Measurements from ENCODE around the gene FHL2. TPM values are rescaled to one million over a fixed set of nuclear protein-coding genes. Genes with fewer than 3 reads are reported as not detected.

The FHL2 gene
- total RNA-seq, 2 experiments from 2014 or later: 0.41 to 0.42 TPM

- no peak overlapping the region for H3K27ac ChIP-seq (ENCODE audit: low read depth in 1 of 2, low read length in 2 of 2)
- Mint-ChIP-seq H3K36me3 (ENCODE audit: low read depth) (no peaks in the 10 kb centered on the region), H3K27ac (no peak overlapping the region), H3K4me3 (no peak overlapping the region), H3K27me3 (peaks cover 10% of the 10 kb centered on the region), H3K9me3 (no peaks in the 10 kb centered on the region), H3K4me1 (ENCODE audit: low read depth) (peaks cover 5% of the 10 kb centered on the region)
- H3K4me1 ChIP-seq (ENCODE audit: insufficient read depth, low read length): peaks cover 14% of the 10 kb centered on the region
- no peak overlapping the region for H3K4me3 ChIP-seq (ENCODE audit: low read length)
- ChIA-PET CTCF (no interaction called here), POLR2A (no interaction called here)
- ATAC-seq (ENCODE audit: poor library complexity) (no peak), DNase-seq (no peak)
- peaks cover 19 to 29% of the 10 kb centered on the region in 2 experiments for H3K27me3 ChIP-seq (ENCODE audit: control insufficient read depth in 1 of 2, insufficient read depth in 2 of 2, low read length in 2 of 2)
- H3K9me3 ChIP-seq (ENCODE audit: control insufficient read depth in 1 of 2, insufficient read depth in 1 of 2, low read length in 2 of 2): peaks cover 0 to 8% of the 10 kb centered on the region in 2 experiments
- intact Hi-C loops (cut with DNase I, micrococcal nuclease): no loop called here
- no peaks in the 10 kb centered on the region for H3K36me3 ChIP-seq (ENCODE audit: insufficient read depth, low read length)
- TF ChIP-seq CTCF (IDR thresholded peaks at IDR 0.05): no peak
Observed at GRCh38 chr2:105401867-105402266, 3.0 kb upstream of the FHL2 start.

GRCh38 chr2:105400138-105400540 is 1.3 kb upstream of the FHL2 start:
- H3K36me3 Mint-ChIP-seq (ENCODE audit: low read depth): no peaks in the 10 kb centered on the region
- no peak overlapping the region for H3K27ac Mint-ChIP-seq
- Histone ChIP-seq H3K27ac (ENCODE audit: low read depth in 1 of 2, low read length in 2 of 2) (no peak overlapping the region), H3K4me1 (ENCODE audit: insufficient read depth, low read length) (peaks cover 14% of the 10 kb centered on the region), H3K4me3 (ENCODE audit: low read length) (no peak overlapping the region), H3K9me3 (ENCODE audit: control insufficient read depth in 1 of 2, insufficient read depth in 1 of 2, low read length in 2 of 2) (peaks cover 0 to 8% of the 10 kb centered on the region in 2 experiments), H3K27me3 (ENCODE audit: control insufficient read depth in 1 of 2, insufficient read depth in 2 of 2, low read length in 2 of 2) (peaks cover 19 to 29% of the 10 kb centered on the region in 2 experiments), H3K36me3 (ENCODE audit: insufficient read depth, low read length) (no peaks in the 10 kb centered on the region)
- ATAC-seq (ENCODE audit: poor library complexity): no peak
- TF ChIP-seq CTCF (IDR thresholded peaks at IDR 0.05): no peak
- intact Hi-C loops (cut with DNase I, micrococcal nuclease): no loop called here
- H3K27me3 Mint-ChIP-seq: peaks cover 20% of the 10 kb centered on the region
- no peaks in the 10 kb centered on the region for H3K9me3 Mint-ChIP-seq
- ChIA-PET CTCF (no interaction called here), POLR2A (no interaction called here)
- peaks cover 5% of the 10 kb centered on the region for H3K4me1 Mint-ChIP-seq (ENCODE audit: low read depth)
- no peak for DNase-seq
- H3K4me3 Mint-ChIP-seq: peak overlapping the region; percentile 62

GRCh38 chr2:105399207-105399861 is 483 bp upstream of the FHL2 start:
- no peak for TF ChIP-seq CTCF (IDR thresholded peaks at IDR 0.05)
- POLR2A ChIA-PET: interaction anchor here (1.0 kb wide), 2 partner anchors 15 to 17 kb away, joined by 3 read pairs; no protein-coding TSS in a partner anchor
- no peak for ATAC-seq (ENCODE audit: poor library complexity)

More at GRCh38 chr2:105399207-105399861, 483 bp upstream of the FHL2 start:
- no peak overlapping the region for H3K27ac ChIP-seq (ENCODE audit: low read depth in 1 of 2, low read length in 2 of 2)
- peak overlapping the region; percentile 65 for H3K4me3 Mint-ChIP-seq
- H3K4me1 Mint-ChIP-seq (ENCODE audit: low read depth): peaks cover 5% of the 10 kb centered on the region
- no peaks in the 10 kb centered on the region for H3K9me3 Mint-ChIP-seq
- H3K36me3 Mint-ChIP-seq (ENCODE audit: low read depth): no peaks in the 10 kb centered on the region
- H3K9me3 ChIP-seq (ENCODE audit: control insufficient read depth in 1 of 2, insufficient read depth in 1 of 2, low read length in 2 of 2): peaks cover 0 to 8% of the 10 kb centered on the region in 2 experiments
- no peaks in the 10 kb centered on the region for H3K36me3 ChIP-seq (ENCODE audit: insufficient read depth, low read length)
- DNase-seq: peak in 1 of 14 experiments; percentile 17
- intact Hi-C loops (cut with DNase I, micrococcal nuclease): no loop called here
- H3K27me3 ChIP-seq (ENCODE audit: control insufficient read depth in 1 of 2, insufficient read depth in 2 of 2, low read length in 2 of 2): peaks cover 19 to 29% of the 10 kb centered on the region in 2 experiments
- H3K4me3 ChIP-seq (ENCODE audit: low read length): peak overlapping the region; percentile 42
- CTCF ChIA-PET: no interaction called here
- H3K27ac Mint-ChIP-seq: no peak overlapping the region
- H3K4me1 ChIP-seq (ENCODE audit: insufficient read depth, low read length): peaks cover 14% of the 10 kb centered on the region
- H3K27me3 Mint-ChIP-seq: peaks cover 20% of the 10 kb centered on the region
